CD4-positive, alpha-beta T cell (primary cell): ENCODE data around the gene FREM1. TPM values are rescaled to one million over a fixed set of nuclear protein-coding genes. Genes with fewer than 3 reads are reported as not detected.

Experiments used
- ATAC-seq: fragments of 200-7000 bp; cut with Tn5 transposase; one replicate; pipeline ENCODE4 v1.10.0; 2022; ENCODE audit warnings: mild to moderate bottlenecking; ENCODE audit not compliant: poor library complexity
- CTCF ChIA-PET: fragments of 350-600 bp; sonication (Branson Sonifier 250); formaldehyde crosslinking; loops from one replicate; lab custom pipeline; 2021; ENCODE audit warnings: antibody characterized with exemption, inconsistent platforms; lab: Charles Lee
- POLR2A ChIA-PET: fragments of 350-600 bp; sonication (Branson Sonifier 250); formaldehyde crosslinking; loops from one replicate; lab custom pipeline; 2021; ENCODE audit warnings: antibody characterized with exemption, inconsistent platforms; lab: Charles Lee
- DNase-seq, 14 experiments: peaks; one replicate each; pipeline ENCODE4 v3.0.0-alpha.2; 2013 to 2020; ENCODE audit warnings: mixed read lengths in 2 of 14
- H3K27ac ChIP-seq, 2 donors: one replicate each; pipeline versions ENCODE4 v1.5.1 to v1.7.0; 2013; ENCODE audit warnings: low read length in 2 of 2, low read depth in 1 of 2, mild to moderate bottlenecking in 1 of 2
- H3K27me3 ChIP-seq, 2 experiments: 1 replicate in 1 of 2; 2 replicates in 1 of 2; pipeline versions ENCODE4 v1.6.1 to v1.7.0; 2013; ENCODE audit warnings: low read length in 2 of 2, control low read depth in 1 of 2, mild to moderate bottlenecking in 1 of 2, moderate library complexity in 1 of 2; ENCODE audit not compliant: insufficient read depth in 2 of 2, control insufficient read depth in 1 of 2
- H3K36me3 ChIP-seq: one replicate; pipeline ENCODE4 v1.6.1; 2013; ENCODE audit warnings: low read length, control low read depth; ENCODE audit not compliant: insufficient read depth
- H3K4me1 ChIP-seq: one replicate; pipeline ENCODE4 v1.6.1; 2013; ENCODE audit warnings: low read length, control low read depth; ENCODE audit not compliant: insufficient read depth
- H3K4me3 ChIP-seq: one replicate; pipeline ENCODE4 v1.5.1; 2013; ENCODE audit warnings: mild to moderate bottlenecking, low read length, moderate library complexity
- H3K9me3 ChIP-seq, 2 experiments: 1 replicate in 1 of 2; 2 replicates in 1 of 2; pipeline versions ENCODE4 v1.6.1 to v1.7.0; 2013; ENCODE audit warnings: low read length in 2 of 2, mild to moderate bottlenecking in 2 of 2, control low read depth in 1 of 2, moderate library complexity in 1 of 2; ENCODE audit not compliant: control insufficient read depth in 1 of 2, insufficient read depth in 1 of 2
- H3K27ac Mint-ChIP-seq: one replicate; pipeline ENCODE4 v1.8.0; 2020; ENCODE audit warnings: mixed read lengths
- H3K27me3 Mint-ChIP-seq: one replicate; pipeline ENCODE4 v1.8.0; 2021; ENCODE audit warnings: mixed read lengths
- H3K36me3 Mint-ChIP-seq: one replicate; pipeline ENCODE4 v1.8.0; 2021; ENCODE audit warnings: low read depth, mixed read lengths
- H3K4me1 Mint-ChIP-seq: one replicate; pipeline ENCODE4 v1.8.0; 2021; ENCODE audit warnings: low read depth, mixed read lengths
- H3K4me3 Mint-ChIP-seq: one replicate; pipeline ENCODE4 v1.8.0; 2020; ENCODE audit warnings: mild to moderate bottlenecking, mixed read lengths
- H3K9me3 Mint-ChIP-seq: one replicate; pipeline ENCODE4 v1.8.0; 2020; ENCODE audit warnings: mixed read lengths
- CTCF ChIP-seq: fragments of 200-600 bp; IDR thresholded peaks from one replicate; pipeline ENCODE4 v1.8.0; 2022; ENCODE audit warnings: antibody characterized with exemption, mild to moderate bottlenecking
- intact Hi-C, 2 experiments: fragments of 100-400 bp; cut with DNase I in 1 of 2; cut with micrococcal nuclease in 1 of 2; formaldehyde crosslinking; loops; one replicate each; pipeline versions ENCODE4 v1.15.1 to v1.9.0; 2023 to 2025; cut with DNase I, micrococcal nuclease
- total RNA-seq, 174 experiments: library from RNA in 2 of 174; stranded (reverse) in 2 of 174; gene quantifications; one replicate each; pipeline ENCODE4 v1.2.3 and lab custom pipeline; 2021 to 2026

The FREM1 gene
- total RNA-seq, 2 experiments from 2014 or later = 0.27 TPM; not detected in 1

GRCh38 chr9:14935964-14936363 lies 25.7 kb upstream of the FREM1 start:
- CTCF ChIA-PET = no interaction called here
- POLR2A ChIA-PET = no interaction called here
- H3K27ac ChIP-seq = no peak overlapping the region
- no peak for TF ChIP-seq CTCF
- Mint-ChIP-seq H3K27ac (no peak overlapping the region), H3K9me3 (no peaks in the 10 kb centered on the region), H3K36me3 (no peaks in the 10 kb centered on the region), H3K4me1 (no peaks in the 10 kb centered on the region), H3K27me3 (no peaks in the 10 kb centered on the region), H3K4me3 (no peak overlapping the region)
- H3K4me1 ChIP-seq = no peaks in the 10 kb centered on the region
- intact Hi-C loops = no loop called here
- H3K9me3 ChIP-seq = no peaks in the 10 kb centered on the region
- H3K27me3 ChIP-seq = no peaks in the 10 kb centered on the region
- ATAC-seq = no peak
- H3K36me3 ChIP-seq = no peaks in the 10 kb centered on the region
- no peak overlapping the region for H3K4me3 ChIP-seq
- DNase-seq = no peak

- DNase-seq (no peak), ATAC-seq (no peak)
- CTCF ChIA-PET = no interaction called here
- H3K27ac ChIP-seq = no peak overlapping the region
- intact Hi-C loops = no loop called here
- Mint-ChIP-seq H3K4me3 (no peak overlapping the region), H3K36me3 (no peaks in the 10 kb centered on the region), H3K27ac (no peak overlapping the region), H3K27me3 (no peaks in the 10 kb centered on the region), H3K9me3 (no peaks in the 10 kb centered on the region), H3K4me1 (no peaks in the 10 kb centered on the region)
- no peaks in the 10 kb centered on the region for H3K36me3 ChIP-seq
- POLR2A ChIA-PET = no interaction called here
- no peaks in the 10 kb centered on the region for H3K4me1 ChIP-seq
- no peaks in the 10 kb centered on the region for H3K27me3 ChIP-seq
- no peak overlapping the region for H3K4me3 ChIP-seq
- H3K9me3 ChIP-seq = no peaks in the 10 kb centered on the region
- TF ChIP-seq CTCF = no peak
These were observed 25.0 kb upstream of the FREM1 start for GRCh38 chr9:14935106-14935751.

GRCh38 chr9:14932641-14933040 lies 22.4 kb upstream of the FREM1 start:
- Histone ChIP-seq H3K27me3 (no peaks in the 10 kb centered on the region), H3K4me3 (no peak overlapping the region), H3K27ac (no peak overlapping the region), H3K4me1 (no peaks in the 10 kb centered on the region), H3K9me3 (no peaks in the 10 kb centered on the region), H3K36me3 (no peaks in the 10 kb centered on the region)
- ATAC-seq (no peak), DNase-seq (no peak)
- ChIA-PET CTCF (no interaction called here), POLR2A (no interaction called here)
- intact Hi-C loops = no loop called here
- Mint-ChIP-seq H3K36me3 (no peaks in the 10 kb centered on the region), H3K4me3 (no peak overlapping the region), H3K27me3 (no peaks in the 10 kb centered on the region), H3K27ac (no peak overlapping the region), H3K9me3 (no peaks in the 10 kb centered on the region), H3K4me1 (no peaks in the 10 kb centered on the region)
- TF ChIP-seq CTCF = no peak
